ENCODE data around the gene SPATS2.

DNA sequence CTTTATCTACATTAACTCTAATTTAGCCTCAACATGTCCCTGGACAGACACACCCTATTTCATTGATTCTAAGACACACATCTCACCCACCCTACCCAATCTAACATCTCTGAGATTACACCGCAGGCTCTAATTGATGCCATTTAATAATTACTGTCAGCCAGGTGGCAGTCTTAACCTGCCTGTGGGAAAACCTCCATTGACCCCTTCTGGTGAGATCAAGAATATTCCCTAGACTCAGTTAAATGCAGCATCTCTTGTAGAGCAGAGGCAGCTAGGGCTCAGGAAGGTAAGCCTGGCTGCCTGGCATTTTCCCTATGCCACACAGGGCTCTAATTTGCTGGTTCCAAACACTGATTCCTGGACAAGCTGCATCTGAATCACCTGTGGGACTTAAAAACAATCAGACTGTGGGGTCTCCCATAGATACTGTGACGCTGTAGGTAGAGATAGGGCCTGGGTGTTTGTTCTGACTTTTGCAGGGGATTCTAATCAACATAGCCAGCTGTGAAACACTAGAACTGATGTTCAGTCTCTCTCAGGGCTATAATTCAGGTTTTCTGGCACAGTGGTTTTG is 186.3 kb downstream of the SPATS2 start:
- TF ChIP-seq, protein P1, sequence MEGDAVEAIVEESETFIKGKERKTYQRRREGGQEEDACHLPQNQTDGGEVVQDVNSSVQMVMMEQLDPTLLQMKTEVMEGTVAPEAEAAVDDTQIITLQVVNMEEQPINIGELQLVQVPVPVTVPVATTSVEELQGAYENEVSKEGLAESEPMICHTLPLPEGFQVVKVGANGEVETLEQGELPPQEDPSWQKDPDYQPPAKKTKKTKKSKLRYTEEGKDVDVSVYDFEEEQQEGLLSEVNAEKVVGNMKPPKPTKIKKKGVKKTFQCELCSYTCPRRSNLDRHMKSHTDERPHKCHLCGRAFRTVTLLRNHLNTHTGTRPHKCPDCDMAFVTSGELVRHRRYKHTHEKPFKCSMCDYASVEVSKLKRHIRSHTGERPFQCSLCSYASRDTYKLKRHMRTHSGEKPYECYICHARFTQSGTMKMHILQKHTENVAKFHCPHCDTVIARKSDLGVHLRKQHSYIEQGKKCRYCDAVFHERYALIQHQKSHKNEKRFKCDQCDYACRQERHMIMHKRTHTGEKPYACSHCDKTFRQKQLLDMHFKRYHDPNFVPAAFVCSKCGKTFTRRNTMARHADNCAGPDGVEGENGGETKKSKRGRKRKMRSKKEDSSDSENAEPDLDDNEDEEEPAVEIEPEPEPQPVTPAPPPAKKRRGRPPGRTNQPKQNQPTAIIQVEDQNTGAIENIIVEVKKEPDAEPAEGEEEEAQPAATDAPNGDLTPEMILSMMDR (IDR thresholded peaks at IDR 0.05; ENCODE audit: insufficient read depth, low read length, poor library complexity, severe bottlenecking): peak; percentile 69
- TF ChIP-seq EZH2phosphoT487 (conservative IDR thresholded peaks at IDR 0.05; ENCODE audit: low read length): no peak

Measured in SU-DHL-6 (cell line).